AG09319 (cell line): Measurements from ENCODE around the gene DNAJC21.
"Not testable (repeated sequence)": the region's sequence is repeated elsewhere in the genome, so short reads cannot be mapped to it uniquely, and the experiment has no call there.

Experiments used
- DNase-seq: peaks from one replicate; pipeline ENCODE4 v3.0.0-alpha.2; 2010; ENCODE audit warnings: low read depth; ENCODE audit errors: extremely low read depth
- CTCF ChIP-seq: IDR thresholded peaks from 2 replicates; pipeline ENCODE4 v1.5.1; 2011; ENCODE audit warnings: low read depth, mild to moderate bottlenecking, inconsistent platforms, low read length, moderate library complexity

DNAJC21 gene

GRCh38 chr5:34913072-34913471 is 16.3 kb upstream of the DNAJC21 start:
- DNase-seq, result peak; percentile 67
- TF ChIP-seq CTCF, result no peak

- TF ChIP-seq CTCF, result no peak; the same call in 1 of the 2 replicates
- no peak for DNase-seq
These were observed 14.7 kb upstream of the DNAJC21 start for GRCh38 chr5:34914671-34915138.

GRCh38 chr5:34915139-34915855 is 14.1 kb upstream of the DNAJC21 start, which contains the start of the genes BRIX1 and RAD1:
BRIX1 (plus strand) TSS chr5:34915711; CDS start chr5:34915739, 28 bp downstream.
RAD1 (minus strand) TSS chr5:34915504; CDS start chr5:34914892, 612 bp downstream.
- DNase-seq, result peak; percentile 90
- TF ChIP-seq CTCF, result peak; percentile 25

- no peak for TF ChIP-seq CTCF
- no peak for DNase-seq
These were observed 13.5 kb upstream of the DNAJC21 start for GRCh38 chr5:34915856-34916192.

GRCh38 chr5:34916518-34916917 is 12.8 kb upstream of the DNAJC21 start:
- DNase-seq, result no peak
- no peak for TF ChIP-seq CTCF

- no peak for TF ChIP-seq CTCF
- no peak for DNase-seq
These were observed 11.3 kb upstream of the DNAJC21 start for GRCh38 chr5:34918025-34918424.

- DNase-seq, result no peak
- TF ChIP-seq CTCF, result no peak; the same call in 1 of the 2 replicates
These were observed 10.3 kb upstream of the DNAJC21 start for GRCh38 chr5:34919077-34919476.

- DNase-seq, result not testable (repeated sequence)
These were observed 6.1 kb upstream of the DNAJC21 start for GRCh38 chr5:34923256-34923655.
